ENCODE measurements around the gene PRDM10.

PRDM10 gene

DNA sequence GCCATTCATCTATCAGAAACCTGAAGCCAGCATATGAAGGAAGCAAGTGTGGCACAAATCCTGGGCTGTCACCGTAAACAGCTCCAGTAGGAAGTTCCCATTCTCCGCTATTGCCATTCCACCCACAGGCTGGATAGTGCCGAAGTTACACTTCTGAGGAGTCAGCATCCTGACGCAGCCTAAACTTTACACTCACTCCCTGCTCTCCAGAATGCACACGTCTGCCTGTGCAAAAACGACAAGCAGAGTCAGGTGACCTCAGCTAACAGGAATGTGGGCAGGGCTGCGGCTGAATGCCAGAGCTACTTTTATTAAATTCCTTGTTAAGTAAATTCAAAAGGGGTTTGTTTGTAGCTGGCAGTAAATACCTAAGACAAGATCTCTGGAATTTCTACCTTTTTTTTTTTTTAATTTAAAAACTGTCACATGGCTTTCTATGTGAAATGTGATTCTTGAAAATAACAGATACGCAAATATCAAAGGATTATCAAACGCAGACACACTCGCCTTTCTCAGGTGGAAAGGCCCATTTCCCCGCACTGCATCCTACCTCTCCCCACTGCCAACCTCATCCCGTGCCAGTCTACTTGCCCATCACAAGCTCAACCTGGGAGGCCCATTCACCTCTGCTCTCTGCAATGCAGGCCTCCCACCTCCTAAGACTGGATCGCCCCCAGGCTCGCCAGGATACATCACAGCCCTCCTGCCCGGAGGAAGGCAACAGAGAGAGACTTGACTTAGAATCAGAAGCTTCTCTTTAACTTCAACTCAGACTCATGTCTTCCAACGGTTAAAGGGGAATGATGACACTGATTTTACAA is 140.7 kb downstream of the PRDM10 start:
- TF ChIP-seq, protein P1, sequence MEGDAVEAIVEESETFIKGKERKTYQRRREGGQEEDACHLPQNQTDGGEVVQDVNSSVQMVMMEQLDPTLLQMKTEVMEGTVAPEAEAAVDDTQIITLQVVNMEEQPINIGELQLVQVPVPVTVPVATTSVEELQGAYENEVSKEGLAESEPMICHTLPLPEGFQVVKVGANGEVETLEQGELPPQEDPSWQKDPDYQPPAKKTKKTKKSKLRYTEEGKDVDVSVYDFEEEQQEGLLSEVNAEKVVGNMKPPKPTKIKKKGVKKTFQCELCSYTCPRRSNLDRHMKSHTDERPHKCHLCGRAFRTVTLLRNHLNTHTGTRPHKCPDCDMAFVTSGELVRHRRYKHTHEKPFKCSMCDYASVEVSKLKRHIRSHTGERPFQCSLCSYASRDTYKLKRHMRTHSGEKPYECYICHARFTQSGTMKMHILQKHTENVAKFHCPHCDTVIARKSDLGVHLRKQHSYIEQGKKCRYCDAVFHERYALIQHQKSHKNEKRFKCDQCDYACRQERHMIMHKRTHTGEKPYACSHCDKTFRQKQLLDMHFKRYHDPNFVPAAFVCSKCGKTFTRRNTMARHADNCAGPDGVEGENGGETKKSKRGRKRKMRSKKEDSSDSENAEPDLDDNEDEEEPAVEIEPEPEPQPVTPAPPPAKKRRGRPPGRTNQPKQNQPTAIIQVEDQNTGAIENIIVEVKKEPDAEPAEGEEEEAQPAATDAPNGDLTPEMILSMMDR (IDR thresholded peaks at IDR 0.05): no peak
- Mint-ChIP-seq H3K36me3 (ENCODE audit: low read depth) (peaks cover 72% of the 10 kb centered on the region), H3K27ac (peak overlapping the region; percentile 97), H3K4me1 (peaks cover 37% of the 10 kb centered on the region), H3K27me3 (ENCODE audit: low read depth, poor library complexity) (peaks cover 2% of the 10 kb centered on the region), H3K9me3 (no peaks in the 10 kb centered on the region), H3K4me3 (peak overlapping the region; percentile 23)
- DNase-seq: peak; percentile 27

DNA sequence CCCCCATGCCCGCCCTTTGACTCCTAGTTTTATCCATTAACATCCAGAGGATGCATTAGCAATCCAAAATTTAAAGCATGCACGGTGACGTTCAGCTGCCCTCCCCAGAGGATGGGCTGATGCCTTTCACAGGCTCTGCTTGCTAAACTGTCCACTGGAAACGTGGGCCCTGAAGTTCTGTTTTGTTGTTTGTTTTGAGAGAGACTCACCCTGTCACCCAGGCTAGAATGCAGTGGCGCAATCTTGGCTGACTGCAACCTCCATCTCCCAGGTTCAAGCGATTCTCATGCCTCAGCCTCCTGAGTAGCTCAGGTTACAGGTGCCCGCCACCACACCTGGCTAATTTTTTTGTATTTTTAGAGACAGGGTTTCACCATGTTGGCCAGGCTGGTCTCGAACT is 146.6 kb downstream of the PRDM10 start:
- Mint-ChIP-seq H3K27ac (no peak overlapping the region), H3K36me3 (ENCODE audit: low read depth) (peaks cover 18% of the 10 kb centered on the region), H3K4me3 (no peak overlapping the region)

DNA sequence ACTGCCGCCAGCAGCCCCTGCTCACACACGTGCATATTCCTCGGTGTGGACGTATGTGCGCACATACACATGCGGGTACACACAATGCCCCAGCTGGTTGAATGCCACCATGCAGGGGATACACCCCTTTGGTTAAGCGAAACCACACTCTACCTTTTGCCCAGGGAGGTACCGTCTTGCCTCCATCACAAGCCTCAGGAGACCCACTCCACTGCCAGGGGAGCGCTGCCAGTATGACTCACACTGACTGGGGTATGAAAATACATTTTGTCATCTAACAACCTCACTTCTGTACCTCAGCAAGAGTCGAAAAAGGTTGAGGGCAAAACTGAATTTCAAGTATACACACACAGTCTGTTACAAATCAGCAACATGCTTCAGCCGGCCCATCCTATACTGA is 147.5 kb downstream of the PRDM10 start:
- Mint-ChIP-seq H3K36me3 (ENCODE audit: low read depth) (peaks cover 11% of the 10 kb centered on the region), H3K27me3 (ENCODE audit: low read depth, poor library complexity) (peaks cover 3% of the 10 kb centered on the region), H3K9me3 (no peaks in the 10 kb centered on the region), H3K4me3 (no peak overlapping the region), H3K27ac (no peak overlapping the region), H3K4me1 (no peaks in the 10 kb centered on the region)
- TF ChIP-seq, protein P1 (IDR thresholded peaks at IDR 0.05): no peak
- DNase-seq: no peak

More for the DNA sequence above, 146.6 kb downstream of the PRDM10 start:
- no peaks in the 10 kb centered on the region for H3K27me3 Mint-ChIP-seq (ENCODE audit: low read depth, poor library complexity)
- no peak for DNase-seq
- TF ChIP-seq, protein P1 (IDR thresholded peaks at IDR 0.05): no peak
- no peaks in the 10 kb centered on the region for H3K4me1 Mint-ChIP-seq
- no peaks in the 10 kb centered on the region for H3K9me3 Mint-ChIP-seq

- TF ChIP-seq, protein P1 (IDR thresholded peaks at IDR 0.05): no peak
- H3K9me3 Mint-ChIP-seq: no peaks in the 10 kb centered on the region
- no peak overlapping the region for H3K27ac Mint-ChIP-seq
- no peak overlapping the region for H3K4me3 Mint-ChIP-seq
- peaks cover 4% of the 10 kb centered on the region for H3K27me3 Mint-ChIP-seq (ENCODE audit: low read depth, poor library complexity)
- peaks cover 3% of the 10 kb centered on the region for H3K36me3 Mint-ChIP-seq (ENCODE audit: low read depth)
- no peak for DNase-seq
- no peaks in the 10 kb centered on the region for H3K4me1 Mint-ChIP-seq
Observed at GRCh38 chr11:129854232-129854805, 148.3 kb downstream of the PRDM10 start.

- H3K4me1 Mint-ChIP-seq: no peaks in the 10 kb centered on the region
- no peaks in the 10 kb centered on the region for H3K9me3 Mint-ChIP-seq
- DNase-seq: no peak
- H3K4me3 Mint-ChIP-seq: no peak overlapping the region
- TF ChIP-seq, protein P1 (IDR thresholded peaks at IDR 0.05): no peak
- H3K27ac Mint-ChIP-seq: no peak overlapping the region
- peaks cover 5% of the 10 kb centered on the region for H3K27me3 Mint-ChIP-seq (ENCODE audit: low read depth, poor library complexity)
- H3K36me3 Mint-ChIP-seq (ENCODE audit: low read depth): no peaks in the 10 kb centered on the region
Observed at GRCh38 chr11:129853518-129854231, 149.0 kb downstream of the PRDM10 start.
